Measurements from ENCODE around the gene NFE2L2. TPM values are rescaled to one million over a fixed set of nuclear protein-coding genes. Genes with fewer than 3 reads are reported as not detected.

NFE2L2 gene
- total and polyA plus RNA-seq, 8 donors: 76.0 to 104 (median 88.7) TPM

DNA sequence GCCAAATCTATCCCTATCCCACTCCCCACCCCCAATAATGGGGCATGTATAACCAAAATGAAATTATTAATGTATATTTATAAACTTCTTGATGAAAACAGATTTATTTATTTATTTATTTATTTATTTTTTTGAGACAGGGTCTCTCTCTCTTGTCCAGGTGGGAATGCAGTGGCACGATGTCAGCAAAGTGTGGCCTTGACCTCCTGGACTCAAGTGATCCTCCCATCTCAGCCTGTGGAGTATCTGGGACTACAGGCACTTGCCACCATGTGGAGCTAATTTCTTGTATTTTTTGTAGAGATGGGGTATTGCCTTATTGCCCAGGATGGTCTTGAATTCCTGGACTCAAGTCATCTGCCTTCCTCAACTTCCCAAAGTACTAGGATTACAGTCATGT is 79.9 kb downstream of the NFE2L2 start:
- Histone ChIP-seq H3K27me3 (no peaks in the 10 kb centered on the region), H3K36me3 (no peaks in the 10 kb centered on the region), H3K9me3 (no peaks in the 10 kb centered on the region), H3K27ac (no peak overlapping the region), H3K4me1 (no peaks in the 10 kb centered on the region), H3K4me3 (no peak overlapping the region)
- TF ChIP-seq, protein P1, sequence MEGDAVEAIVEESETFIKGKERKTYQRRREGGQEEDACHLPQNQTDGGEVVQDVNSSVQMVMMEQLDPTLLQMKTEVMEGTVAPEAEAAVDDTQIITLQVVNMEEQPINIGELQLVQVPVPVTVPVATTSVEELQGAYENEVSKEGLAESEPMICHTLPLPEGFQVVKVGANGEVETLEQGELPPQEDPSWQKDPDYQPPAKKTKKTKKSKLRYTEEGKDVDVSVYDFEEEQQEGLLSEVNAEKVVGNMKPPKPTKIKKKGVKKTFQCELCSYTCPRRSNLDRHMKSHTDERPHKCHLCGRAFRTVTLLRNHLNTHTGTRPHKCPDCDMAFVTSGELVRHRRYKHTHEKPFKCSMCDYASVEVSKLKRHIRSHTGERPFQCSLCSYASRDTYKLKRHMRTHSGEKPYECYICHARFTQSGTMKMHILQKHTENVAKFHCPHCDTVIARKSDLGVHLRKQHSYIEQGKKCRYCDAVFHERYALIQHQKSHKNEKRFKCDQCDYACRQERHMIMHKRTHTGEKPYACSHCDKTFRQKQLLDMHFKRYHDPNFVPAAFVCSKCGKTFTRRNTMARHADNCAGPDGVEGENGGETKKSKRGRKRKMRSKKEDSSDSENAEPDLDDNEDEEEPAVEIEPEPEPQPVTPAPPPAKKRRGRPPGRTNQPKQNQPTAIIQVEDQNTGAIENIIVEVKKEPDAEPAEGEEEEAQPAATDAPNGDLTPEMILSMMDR (IDR thresholded peaks at IDR 0.05): no peak
- ATAC-seq (no peak), DNase-seq (no peak)
- intact Hi-C loops (cut with DNase I): no loop called here

DNA sequence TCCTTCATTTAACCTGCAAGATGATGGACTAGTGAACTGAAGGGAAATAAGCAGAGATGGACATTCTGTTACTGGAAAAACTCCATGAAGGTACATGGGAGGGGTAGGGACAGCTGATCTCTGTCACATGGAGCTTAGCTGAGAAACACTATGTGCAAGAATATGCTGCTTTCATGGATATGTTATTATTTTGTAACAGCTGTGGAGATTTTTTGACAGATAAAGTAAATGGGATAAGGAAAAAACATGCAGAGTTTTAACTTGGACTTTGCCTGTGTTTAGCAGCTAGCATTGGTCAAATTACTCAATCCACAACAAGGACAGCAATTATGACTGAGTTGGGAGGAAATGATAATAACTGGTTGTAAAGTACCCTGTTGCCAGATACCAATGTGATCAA is 80.7 kb downstream of the NFE2L2 start:
- ATAC-seq (no peak), DNase-seq (no peak)
- Histone ChIP-seq H3K4me1 (no peaks in the 10 kb centered on the region), H3K27me3 (no peaks in the 10 kb centered on the region), H3K4me3 (no peak overlapping the region), H3K36me3 (no peaks in the 10 kb centered on the region), H3K9me3 (no peaks in the 10 kb centered on the region), H3K27ac (no peak overlapping the region)
- intact Hi-C loops (cut with DNase I): no loop called here
- TF ChIP-seq, protein P1 (IDR thresholded peaks at IDR 0.05): no peak

Small RNA genes within 50 kb of the gene (microRNA-seq; reads per million reads assigned to microRNA genes)
- gene MIR3128 (0 to 0.14 reads per million in 2 donors), gene MIR6512 (0 to 0.34 reads per million in 2 donors)

Other genes starting within 250 kb of the NFE2L2 start
- gene HNRNPA3, start 51.9 kb downstream of the NFE2L2 start, total RNA-seq: 100 to 1,000 TPM; 151 to 180 TPM
- gene HNRNPA3, start 51.9 kb downstream of the NFE2L2 start, polyA plus RNA-seq (ENCODE audit: insufficient read length in 6 of 6): 100 to 1,000 TPM; 501 to 688 (median 592) TPM
- gene AGPS, start 128.0 kb upstream of the NFE2L2 start, total RNA-seq: 10 to 100 TPM; 41.6 to 50.2 TPM
- 10 to 100 TPM; 25.0 to 30.8 (median 29.4) TPM for gene AGPS, start 128.0 kb upstream of the NFE2L2 start, polyA plus RNA-seq (ENCODE audit: insufficient read length in 6 of 6)